ENCODE measurements around the gene TLE4. TPM values are rescaled to one million over a fixed set of nuclear protein-coding genes. Genes with fewer than 3 reads are reported as not detected.

The TLE4 gene
- total and polyA plus RNA-seq, 7 donors, result 7.6 to 60.9 (median 29.1) TPM

DNA sequence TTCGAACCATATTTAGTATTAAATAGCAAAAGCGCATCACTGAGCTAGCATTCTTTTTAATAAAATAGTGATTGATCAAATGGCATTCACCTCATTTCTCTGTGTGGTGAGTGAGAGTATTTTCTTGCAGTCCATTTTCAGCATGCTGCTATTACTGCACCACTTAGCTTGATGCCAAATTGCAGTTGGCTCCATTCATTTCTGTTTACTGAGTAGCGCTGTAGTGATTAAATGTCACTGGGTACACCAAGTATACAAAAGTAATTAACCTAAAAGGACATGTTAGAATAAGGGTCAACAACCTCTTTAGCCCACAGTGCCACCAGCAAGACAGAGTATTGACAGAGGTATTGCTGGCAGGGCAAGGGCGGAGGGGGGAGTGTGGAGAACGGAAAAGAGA, 122.0 kb downstream of the TLE4 start:
- Histone ChIP-seq H3K9me3 (no peaks in the 10 kb centered on the region), H3K4me1 (no peaks in the 10 kb centered on the region), H3K36me3 (no peaks in the 10 kb centered on the region), H3K27ac (no peak overlapping the region), H3K4me3 (no peak overlapping the region), H3K27me3 (no peaks in the 10 kb centered on the region)
- no peak for TF ChIP-seq POLR2AphosphoS5 (IDR thresholded peaks at IDR 0.05)
- TF ChIP-seq EP300 (IDR thresholded peaks at IDR 0.05), result no peak
- TF ChIP-seq, protein P1, sequence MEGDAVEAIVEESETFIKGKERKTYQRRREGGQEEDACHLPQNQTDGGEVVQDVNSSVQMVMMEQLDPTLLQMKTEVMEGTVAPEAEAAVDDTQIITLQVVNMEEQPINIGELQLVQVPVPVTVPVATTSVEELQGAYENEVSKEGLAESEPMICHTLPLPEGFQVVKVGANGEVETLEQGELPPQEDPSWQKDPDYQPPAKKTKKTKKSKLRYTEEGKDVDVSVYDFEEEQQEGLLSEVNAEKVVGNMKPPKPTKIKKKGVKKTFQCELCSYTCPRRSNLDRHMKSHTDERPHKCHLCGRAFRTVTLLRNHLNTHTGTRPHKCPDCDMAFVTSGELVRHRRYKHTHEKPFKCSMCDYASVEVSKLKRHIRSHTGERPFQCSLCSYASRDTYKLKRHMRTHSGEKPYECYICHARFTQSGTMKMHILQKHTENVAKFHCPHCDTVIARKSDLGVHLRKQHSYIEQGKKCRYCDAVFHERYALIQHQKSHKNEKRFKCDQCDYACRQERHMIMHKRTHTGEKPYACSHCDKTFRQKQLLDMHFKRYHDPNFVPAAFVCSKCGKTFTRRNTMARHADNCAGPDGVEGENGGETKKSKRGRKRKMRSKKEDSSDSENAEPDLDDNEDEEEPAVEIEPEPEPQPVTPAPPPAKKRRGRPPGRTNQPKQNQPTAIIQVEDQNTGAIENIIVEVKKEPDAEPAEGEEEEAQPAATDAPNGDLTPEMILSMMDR (IDR thresholded peaks at IDR 0.05), result no peak
- no peak for TF ChIP-seq POLR2A (IDR thresholded peaks at IDR 0.05)
- no peak for DNase-seq
- WGBS, 2 donors, result 88 to 95% methylated on average over 5 of the region's 5 CpGs
- intact Hi-C loops (cut with DNase I), result no loop called here

DNA sequence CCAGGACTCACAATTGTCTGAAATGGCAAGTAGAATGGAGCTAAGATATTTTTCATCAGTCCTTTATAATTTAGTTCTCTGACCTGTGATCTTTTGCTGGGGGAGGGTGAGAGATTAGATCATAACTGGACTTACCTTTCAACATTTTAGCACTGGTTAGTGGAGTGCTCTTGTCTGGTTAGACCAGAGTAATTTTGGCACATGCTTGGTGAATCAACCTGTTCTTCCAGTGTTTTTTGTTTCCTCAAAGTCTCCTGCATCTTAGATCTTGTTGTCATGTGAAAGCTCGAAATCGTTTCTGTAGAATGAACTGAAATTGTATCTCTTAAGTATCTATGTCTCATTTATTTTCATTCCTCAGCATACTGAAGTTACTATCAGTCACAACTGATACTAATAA, 122.4 kb downstream of the TLE4 start:
- Histone ChIP-seq H3K4me1 (no peaks in the 10 kb centered on the region), H3K4me3 (no peak overlapping the region), H3K9me3 (no peaks in the 10 kb centered on the region), H3K27me3 (no peaks in the 10 kb centered on the region), H3K27ac (no peak overlapping the region), H3K36me3 (no peaks in the 10 kb centered on the region)
- WGBS, 2 donors, result 75 to 82% methylated on average over 2 of the region's 2 CpGs
- intact Hi-C loops (cut with DNase I), result no loop called here
- TF ChIP-seq, protein P1 (IDR thresholded peaks at IDR 0.05), result no peak
- TF ChIP-seq POLR2A (IDR thresholded peaks at IDR 0.05) (no peak), POLR2AphosphoS5 (IDR thresholded peaks at IDR 0.05) (no peak), EP300 (IDR thresholded peaks at IDR 0.05) (no peak)
- DNase-seq, result no peak

DNA sequence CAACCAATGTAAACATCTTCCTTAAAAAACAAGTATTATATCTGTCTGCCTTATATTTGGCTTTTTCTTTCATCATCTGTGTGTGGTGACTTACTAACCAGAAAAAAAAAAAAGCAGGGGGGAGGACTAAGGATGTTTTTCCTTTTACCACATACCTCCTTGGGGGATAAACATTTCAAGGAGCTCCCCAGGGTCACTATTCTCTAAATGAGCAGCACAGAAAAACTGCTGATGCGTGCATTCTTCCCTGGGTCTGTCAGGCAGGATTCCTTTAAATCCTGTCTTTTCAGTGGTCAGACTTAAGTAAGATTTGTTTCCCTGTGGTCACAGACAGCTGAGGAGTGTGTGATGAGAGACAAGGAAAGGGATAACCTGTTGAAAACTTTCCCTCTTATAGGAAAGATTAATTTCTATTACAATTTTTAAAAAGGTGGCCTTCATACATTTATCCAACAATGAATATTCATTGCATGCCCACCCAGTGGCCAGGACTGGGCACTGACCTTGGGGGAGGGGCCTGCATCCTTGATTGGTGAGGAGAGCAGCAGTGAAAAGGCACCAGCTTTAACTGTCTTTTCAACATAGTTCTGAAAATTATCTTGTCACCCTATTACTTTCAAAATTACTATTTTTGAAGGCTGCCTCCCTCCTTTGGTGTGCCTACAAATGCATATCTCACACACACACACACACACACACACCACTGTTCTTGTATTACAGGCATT, 123.1 kb downstream of the TLE4 start:
- H3K27me3 ChIP-seq, result no peaks in the 10 kb centered on the region
- no peak for TF ChIP-seq POLR2AphosphoS5 (IDR thresholded peaks at IDR 0.05)
- no peak for TF ChIP-seq EP300 (IDR thresholded peaks at IDR 0.05)
- TF ChIP-seq, protein P1 (IDR thresholded peaks at IDR 0.05), result no peak
- TF ChIP-seq POLR2A (IDR thresholded peaks at IDR 0.05), result no peak
- H3K4me1 ChIP-seq, result no peaks in the 10 kb centered on the region
- intact Hi-C loops (cut with DNase I), result no loop called here
- no peaks in the 10 kb centered on the region for H3K9me3 ChIP-seq
- no peak overlapping the region for H3K4me3 ChIP-seq
- DNase-seq, result no peak
- H3K27ac ChIP-seq, result no peak overlapping the region
- 83 to 92% methylated on average over 1 of the region's 1 CpG for WGBS, 2 donors
- no peaks in the 10 kb centered on the region for H3K36me3 ChIP-seq

DNA sequence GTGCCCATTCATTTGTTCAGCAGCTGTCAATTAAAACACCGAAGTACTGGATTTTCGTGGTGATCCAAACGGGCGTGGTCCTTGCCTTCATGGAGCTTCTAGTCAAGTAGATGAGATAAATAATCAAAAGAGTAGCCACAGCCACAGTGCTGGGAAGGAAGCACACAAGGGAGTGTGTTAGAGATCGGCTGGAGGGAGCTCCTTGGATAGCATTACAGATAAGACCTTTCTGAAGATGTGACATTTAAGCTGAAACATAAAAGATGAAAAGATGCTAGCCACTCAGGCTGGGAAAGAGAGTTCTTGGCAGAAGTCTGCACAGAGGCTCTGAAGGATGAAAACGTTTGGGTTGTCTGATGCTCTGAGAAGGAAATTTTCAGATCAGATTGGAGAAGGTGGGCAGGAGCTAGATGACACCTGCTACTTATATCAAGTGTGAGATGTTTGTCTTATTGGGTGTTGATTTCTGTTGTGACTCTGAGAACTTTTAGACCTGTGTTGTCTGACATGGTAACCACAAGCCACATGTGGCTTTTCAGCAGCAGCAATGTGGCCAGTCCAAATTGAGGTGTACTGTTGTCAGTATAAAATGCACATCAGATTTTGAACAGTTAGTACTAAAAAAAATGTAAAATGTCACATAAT, 123.9 kb downstream of the TLE4 start:
- H3K9me3 ChIP-seq, result no peaks in the 10 kb centered on the region
- H3K4me1 ChIP-seq, result no peaks in the 10 kb centered on the region
- no peaks in the 10 kb centered on the region for H3K36me3 ChIP-seq
- TF ChIP-seq EP300 (IDR thresholded peaks at IDR 0.05), result no peak
- H3K27me3 ChIP-seq, result no peaks in the 10 kb centered on the region
- H3K27ac ChIP-seq, result no peak overlapping the region
- H3K4me3 ChIP-seq, result no peak overlapping the region
- intact Hi-C loops (cut with DNase I), result no loop called here
- 83 to 88% methylated on average over 6 of the region's 6 CpGs for WGBS, 2 donors
- DNase-seq, result no peak

DNA sequence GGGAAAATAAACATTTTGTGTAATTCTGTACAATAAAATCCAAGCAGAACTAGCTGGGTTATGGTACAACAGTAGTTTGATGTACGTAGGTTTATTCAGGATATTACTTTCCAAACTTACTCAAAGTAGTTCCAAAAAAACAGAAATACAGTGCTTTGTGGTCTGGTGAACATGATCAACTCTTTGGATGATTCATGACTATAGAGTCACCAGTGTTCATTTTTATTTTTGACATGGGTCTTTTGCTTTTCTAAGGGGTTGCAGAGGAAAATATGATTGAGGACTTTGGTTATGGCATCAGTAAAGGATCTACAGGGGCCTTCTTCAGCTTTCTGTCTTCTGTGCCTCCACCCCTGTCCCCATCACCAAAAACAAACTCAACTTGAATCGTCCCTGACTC, 127.2 kb downstream of the TLE4 start:
- intact Hi-C loops (cut with DNase I), result no loop called here
- Histone ChIP-seq H3K9me3 (no peaks in the 10 kb centered on the region), H3K4me1 (peaks cover 0 to 4% (median 0%) of the 10 kb centered on the region in 4 donors), H3K27me3 (no peaks in the 10 kb centered on the region), H3K4me3 (no peak overlapping the region), H3K36me3 (no peaks in the 10 kb centered on the region), H3K27ac (no peak overlapping the region)
- TF ChIP-seq POLR2AphosphoS5 (IDR thresholded peaks at IDR 0.05), result no peak
- TF ChIP-seq POLR2A (IDR thresholded peaks at IDR 0.05), result no peak
- TF ChIP-seq, protein P1 (IDR thresholded peaks at IDR 0.05), result no peak
- TF ChIP-seq EP300 (IDR thresholded peaks at IDR 0.05), result no peak
- 79 to 90% methylated on average over 2 of the region's 2 CpGs for WGBS, 2 donors
- DNase-seq, result no peak
